Measurements from ENCODE around the gene CHMP1A.

Gene CHMP1A

GRCh38 chr16:89686520-89687091 lies 29.1 kb upstream of the CHMP1A start, which contains the start of gene CDK10:
CDK10 (plus strand) TSS chr16:89686689; CDS start chr16:89686711, 22 bp downstream.
- H3K4me3 ChIP-seq (ENCODE audit: low read length) = peak within 1 kb of the TSS; percentile 94
- peaks cover 19% of the 10 kb centered on the region for H3K4me1 ChIP-seq (ENCODE audit: control insufficient read depth, low read length)
- no peaks in the 10 kb centered on the region for H3K27me3 ChIP-seq (ENCODE audit: control insufficient read depth, low read length)
- H3K79me2 ChIP-seq (ENCODE audit: control insufficient read depth, low read length) = peaks cover 27% of the 10 kb centered on the region
- no peaks in the 10 kb centered on the region for H3F3A ChIP-seq (ENCODE audit: control insufficient read depth, insufficient read depth)
- H3K9me2 ChIP-seq (replicated peaks; ENCODE audit: control insufficient read depth, low read length) = no peaks in the 10 kb centered on the region
- TF ChIP-seq, protein P1, sequence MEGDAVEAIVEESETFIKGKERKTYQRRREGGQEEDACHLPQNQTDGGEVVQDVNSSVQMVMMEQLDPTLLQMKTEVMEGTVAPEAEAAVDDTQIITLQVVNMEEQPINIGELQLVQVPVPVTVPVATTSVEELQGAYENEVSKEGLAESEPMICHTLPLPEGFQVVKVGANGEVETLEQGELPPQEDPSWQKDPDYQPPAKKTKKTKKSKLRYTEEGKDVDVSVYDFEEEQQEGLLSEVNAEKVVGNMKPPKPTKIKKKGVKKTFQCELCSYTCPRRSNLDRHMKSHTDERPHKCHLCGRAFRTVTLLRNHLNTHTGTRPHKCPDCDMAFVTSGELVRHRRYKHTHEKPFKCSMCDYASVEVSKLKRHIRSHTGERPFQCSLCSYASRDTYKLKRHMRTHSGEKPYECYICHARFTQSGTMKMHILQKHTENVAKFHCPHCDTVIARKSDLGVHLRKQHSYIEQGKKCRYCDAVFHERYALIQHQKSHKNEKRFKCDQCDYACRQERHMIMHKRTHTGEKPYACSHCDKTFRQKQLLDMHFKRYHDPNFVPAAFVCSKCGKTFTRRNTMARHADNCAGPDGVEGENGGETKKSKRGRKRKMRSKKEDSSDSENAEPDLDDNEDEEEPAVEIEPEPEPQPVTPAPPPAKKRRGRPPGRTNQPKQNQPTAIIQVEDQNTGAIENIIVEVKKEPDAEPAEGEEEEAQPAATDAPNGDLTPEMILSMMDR (IDR thresholded peaks at IDR 0.05; ENCODE audit: low read depth, low read length, poor library complexity, severe bottlenecking) = no peak
- no peak for TF ChIP-seq EZH2phosphoT487 (IDR thresholded peaks at IDR 0.05; ENCODE audit: borderline replicate concordance, low read length)
- peak within 1 kb of the TSS; percentile 76 for H3K27ac ChIP-seq (ENCODE audit: low read depth, low read length)
- peak within 1 kb of the TSS; percentile 99 for H3K4me2 ChIP-seq (ENCODE audit: low read length)
- H4K20me1 ChIP-seq (ENCODE audit: control insufficient read depth, insufficient read depth, low read depth, low read length) = no peaks in the 10 kb centered on the region
- peaks cover 5% of the 10 kb centered on the region; the same call in 1 of the 2 replicates for H3K9me3 ChIP-seq (ENCODE audit: control insufficient read depth, insufficient read depth, low read length)
- peaks cover 63% of the 10 kb centered on the region for H3K36me3 ChIP-seq (ENCODE audit: control insufficient read depth, low read length)

DNA sequence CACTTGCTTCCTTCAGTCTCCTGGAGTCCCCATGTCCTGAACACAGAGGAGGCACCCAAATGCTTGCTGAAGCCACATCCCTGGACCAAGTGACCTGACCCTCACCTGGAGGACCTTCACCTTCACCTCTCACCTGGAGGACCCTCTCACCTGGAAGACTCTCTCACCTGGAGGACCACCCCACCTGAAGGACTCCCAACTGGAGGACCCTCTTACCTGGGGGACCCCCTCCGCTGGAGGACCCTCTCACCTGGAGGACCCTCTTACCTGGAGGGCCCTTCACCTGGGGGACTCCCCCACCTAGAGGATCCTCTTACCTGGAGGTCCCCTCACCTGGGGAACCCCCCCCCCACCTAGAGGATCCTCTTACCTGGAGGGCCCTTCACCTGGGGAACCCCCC lies 28.4 kb upstream of the CHMP1A start:
- Histone ChIP-seq H3K4me2 (ENCODE audit: low read length) (peak overlapping the region; percentile 99; the same call in 1 of the 2 replicates), H3K79me2 (ENCODE audit: control insufficient read depth, low read length) (peaks cover 27% of the 10 kb centered on the region)
- TF ChIP-seq, protein P1 (IDR thresholded peaks at IDR 0.05; ENCODE audit: low read depth, low read length, poor library complexity, severe bottlenecking) = no peak
- no peak for TF ChIP-seq EZH2phosphoT487 (IDR thresholded peaks at IDR 0.05; ENCODE audit: borderline replicate concordance, low read length)

DNA sequence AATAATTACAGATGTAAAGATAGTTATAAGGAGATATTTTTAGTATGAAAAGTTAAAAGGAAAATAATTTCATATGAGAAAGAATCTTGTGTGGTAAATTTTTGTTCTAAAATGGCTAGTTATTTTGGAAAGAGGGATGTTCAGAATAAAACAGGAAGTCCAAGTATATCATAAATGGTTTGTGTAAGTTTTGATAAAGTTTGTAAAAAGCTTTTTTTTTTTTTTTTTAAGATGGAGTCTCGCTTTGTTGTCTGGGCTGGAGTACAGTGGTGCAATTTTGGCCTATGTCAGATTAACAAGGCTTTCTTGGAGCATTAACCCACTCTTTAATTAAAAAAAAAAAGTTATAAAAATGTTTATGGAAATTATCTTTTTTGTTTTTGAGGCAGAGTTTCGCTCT lies 20.8 kb upstream of the CHMP1A start:
- Histone ChIP-seq H3K4me1 (ENCODE audit: control insufficient read depth, low read length) (no peaks in the 10 kb centered on the region), H3K27ac (ENCODE audit: low read depth, low read length) (no peak overlapping the region), H3K4me3 (ENCODE audit: low read length) (no peak overlapping the region), H3K36me3 (ENCODE audit: control insufficient read depth, low read length) (peaks cover 13% of the 10 kb centered on the region), H3K9me3 (ENCODE audit: control insufficient read depth, insufficient read depth, low read length) (peaks cover 9% of the 10 kb centered on the region), H3K27me3 (ENCODE audit: control insufficient read depth, low read length) (no peaks in the 10 kb centered on the region), H4K20me1 (ENCODE audit: control insufficient read depth, insufficient read depth, low read depth, low read length) (no peaks in the 10 kb centered on the region), H3K4me2 (ENCODE audit: low read length) (no peak overlapping the region), H3K9me2 (replicated peaks; ENCODE audit: control insufficient read depth, low read length) (no peaks in the 10 kb centered on the region), H3K79me2 (ENCODE audit: control insufficient read depth, low read length) (no peaks in the 10 kb centered on the region), H3F3A (ENCODE audit: control insufficient read depth, insufficient read depth) (no peaks in the 10 kb centered on the region)
- no peak for TF ChIP-seq EZH2phosphoT487 (IDR thresholded peaks at IDR 0.05; ENCODE audit: borderline replicate concordance, low read length)
- TF ChIP-seq, protein P1 (IDR thresholded peaks at IDR 0.05; ENCODE audit: low read depth, low read length, poor library complexity, severe bottlenecking) = no peak

More for the DNA sequence above, 28.4 kb upstream of the CHMP1A start:
- no peaks in the 10 kb centered on the region for H3K9me2 ChIP-seq (replicated peaks; ENCODE audit: control insufficient read depth, low read length)
- H4K20me1 ChIP-seq (ENCODE audit: control insufficient read depth, insufficient read depth, low read depth, low read length) = no peaks in the 10 kb centered on the region
- H3K9me3 ChIP-seq (ENCODE audit: control insufficient read depth, insufficient read depth, low read length) = peaks cover 5% of the 10 kb centered on the region; the same call in 1 of the 2 replicates
- H3K27me3 ChIP-seq (ENCODE audit: control insufficient read depth, low read length) = no peaks in the 10 kb centered on the region
- H3K4me1 ChIP-seq (ENCODE audit: control insufficient read depth, low read length) = peaks cover 19% of the 10 kb centered on the region
- no peak overlapping the region for H3K27ac ChIP-seq (ENCODE audit: low read depth, low read length)
- no peaks in the 10 kb centered on the region for H3F3A ChIP-seq (ENCODE audit: control insufficient read depth, insufficient read depth)
- peaks cover 58% of the 10 kb centered on the region for H3K36me3 ChIP-seq (ENCODE audit: control insufficient read depth, low read length)
- H3K4me3 ChIP-seq (ENCODE audit: low read length) = peak overlapping the region; percentile 94; the same call in 1 of the 2 replicates

Measured in DOHH2 (cell line).